NB4 (cell line): ENCODE data around the gene BAHCC1.

ENCODE experiments used
- CTCF ChIP-seq: IDR thresholded peaks from one replicate; pipeline ENCODE4 v1.5.1; 2012; ENCODE audit warnings: low read depth, low read length
- MAX ChIP-seq: IDR thresholded peaks from 2 replicates; pipeline ENCODE4 v1.6.1; 2011; ENCODE audit warnings: low read depth, low read length
- POLR2A ChIP-seq: IDR thresholded peaks from 2 replicates; pipeline ENCODE4 v1.6.1; 2011; ENCODE audit warnings: mild to moderate bottlenecking; ENCODE audit not compliant: insufficient read length; ENCODE audit errors: extremely low read depth

GRCh38 chr17:81443269-81443668 lies 48.0 kb downstream of the BAHCC1 start:
- TF ChIP-seq MAX (no peak), CTCF (no peak), POLR2A (no peak)
